ENCODE results near the gene PRICKLE1. TPM values are rescaled to one million over a fixed set of nuclear protein-coding genes. Genes with fewer than 3 reads are reported as not detected.

The PRICKLE1 gene
- total and polyA plus RNA-seq, 2 experiments from 2014 or later, result 7.7 to 51.7 TPM

DNA sequence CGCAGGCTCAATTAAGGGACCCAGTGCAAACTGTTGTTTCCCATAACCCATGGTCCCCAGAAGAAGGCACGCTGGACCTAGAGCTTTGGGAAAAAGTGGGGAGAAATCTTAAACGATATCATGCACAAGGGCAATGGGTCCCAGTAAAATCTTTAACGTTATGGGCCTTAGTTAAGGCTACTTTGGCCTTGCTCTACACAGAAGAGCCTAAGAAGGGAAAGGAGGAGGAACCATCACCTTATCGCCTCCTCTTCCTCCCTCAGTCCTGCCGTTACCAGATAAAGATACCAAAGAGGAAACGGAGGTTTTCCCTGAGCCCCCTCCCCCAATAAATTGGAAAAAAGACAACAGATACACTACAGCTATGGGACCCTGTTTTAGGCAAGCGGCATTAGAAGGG lies 146.7 kb downstream of the PRICKLE1 start:
- no peak overlapping the region for H3K4me3 Mint-ChIP-seq
- H3K9me2 ChIP-seq (ENCODE audit: insufficient read depth), result no peaks in the 10 kb centered on the region
- ATAC-seq, result no peak
- H3K36me3 ChIP-seq (ENCODE audit: insufficient read depth), result no peaks in the 10 kb centered on the region
- no peaks in the 10 kb centered on the region for H3K27me3 ChIP-seq (ENCODE audit: insufficient read depth)
- H3K36me3 Mint-ChIP-seq (ENCODE audit: low read depth), result peaks cover 47% of the 10 kb centered on the region
- H3K79me2 ChIP-seq (replicated peaks; ENCODE audit: insufficient read depth), result no peaks in the 10 kb centered on the region
- peak overlapping the region; percentile 29; the same call in 1 of the 2 replicates for H3K4me3 ChIP-seq
- peaks cover 47% of the 10 kb centered on the region for H3K4me1 ChIP-seq (ENCODE audit: insufficient read depth)
- no peaks in the 10 kb centered on the region for H4K20me1 ChIP-seq (replicated peaks; ENCODE audit: insufficient read depth)
- DNase-seq (ENCODE audit: low spot score), result no peak
- peak overlapping the region; percentile 62 for H3K4me2 ChIP-seq
- peak overlapping the region; percentile 10 for H3K27ac ChIP-seq (ENCODE audit: low read depth)
- TF ChIP-seq ZNF114 (CRISPR knock-in tag; IDR thresholded peaks at IDR 0.05), result no peak
- no peak for TF ChIP-seq EZH2 (IDR thresholded peaks at IDR 0.05; ENCODE audit: low read depth, unreplicated experiment)
- TF ChIP-seq, protein P1, sequence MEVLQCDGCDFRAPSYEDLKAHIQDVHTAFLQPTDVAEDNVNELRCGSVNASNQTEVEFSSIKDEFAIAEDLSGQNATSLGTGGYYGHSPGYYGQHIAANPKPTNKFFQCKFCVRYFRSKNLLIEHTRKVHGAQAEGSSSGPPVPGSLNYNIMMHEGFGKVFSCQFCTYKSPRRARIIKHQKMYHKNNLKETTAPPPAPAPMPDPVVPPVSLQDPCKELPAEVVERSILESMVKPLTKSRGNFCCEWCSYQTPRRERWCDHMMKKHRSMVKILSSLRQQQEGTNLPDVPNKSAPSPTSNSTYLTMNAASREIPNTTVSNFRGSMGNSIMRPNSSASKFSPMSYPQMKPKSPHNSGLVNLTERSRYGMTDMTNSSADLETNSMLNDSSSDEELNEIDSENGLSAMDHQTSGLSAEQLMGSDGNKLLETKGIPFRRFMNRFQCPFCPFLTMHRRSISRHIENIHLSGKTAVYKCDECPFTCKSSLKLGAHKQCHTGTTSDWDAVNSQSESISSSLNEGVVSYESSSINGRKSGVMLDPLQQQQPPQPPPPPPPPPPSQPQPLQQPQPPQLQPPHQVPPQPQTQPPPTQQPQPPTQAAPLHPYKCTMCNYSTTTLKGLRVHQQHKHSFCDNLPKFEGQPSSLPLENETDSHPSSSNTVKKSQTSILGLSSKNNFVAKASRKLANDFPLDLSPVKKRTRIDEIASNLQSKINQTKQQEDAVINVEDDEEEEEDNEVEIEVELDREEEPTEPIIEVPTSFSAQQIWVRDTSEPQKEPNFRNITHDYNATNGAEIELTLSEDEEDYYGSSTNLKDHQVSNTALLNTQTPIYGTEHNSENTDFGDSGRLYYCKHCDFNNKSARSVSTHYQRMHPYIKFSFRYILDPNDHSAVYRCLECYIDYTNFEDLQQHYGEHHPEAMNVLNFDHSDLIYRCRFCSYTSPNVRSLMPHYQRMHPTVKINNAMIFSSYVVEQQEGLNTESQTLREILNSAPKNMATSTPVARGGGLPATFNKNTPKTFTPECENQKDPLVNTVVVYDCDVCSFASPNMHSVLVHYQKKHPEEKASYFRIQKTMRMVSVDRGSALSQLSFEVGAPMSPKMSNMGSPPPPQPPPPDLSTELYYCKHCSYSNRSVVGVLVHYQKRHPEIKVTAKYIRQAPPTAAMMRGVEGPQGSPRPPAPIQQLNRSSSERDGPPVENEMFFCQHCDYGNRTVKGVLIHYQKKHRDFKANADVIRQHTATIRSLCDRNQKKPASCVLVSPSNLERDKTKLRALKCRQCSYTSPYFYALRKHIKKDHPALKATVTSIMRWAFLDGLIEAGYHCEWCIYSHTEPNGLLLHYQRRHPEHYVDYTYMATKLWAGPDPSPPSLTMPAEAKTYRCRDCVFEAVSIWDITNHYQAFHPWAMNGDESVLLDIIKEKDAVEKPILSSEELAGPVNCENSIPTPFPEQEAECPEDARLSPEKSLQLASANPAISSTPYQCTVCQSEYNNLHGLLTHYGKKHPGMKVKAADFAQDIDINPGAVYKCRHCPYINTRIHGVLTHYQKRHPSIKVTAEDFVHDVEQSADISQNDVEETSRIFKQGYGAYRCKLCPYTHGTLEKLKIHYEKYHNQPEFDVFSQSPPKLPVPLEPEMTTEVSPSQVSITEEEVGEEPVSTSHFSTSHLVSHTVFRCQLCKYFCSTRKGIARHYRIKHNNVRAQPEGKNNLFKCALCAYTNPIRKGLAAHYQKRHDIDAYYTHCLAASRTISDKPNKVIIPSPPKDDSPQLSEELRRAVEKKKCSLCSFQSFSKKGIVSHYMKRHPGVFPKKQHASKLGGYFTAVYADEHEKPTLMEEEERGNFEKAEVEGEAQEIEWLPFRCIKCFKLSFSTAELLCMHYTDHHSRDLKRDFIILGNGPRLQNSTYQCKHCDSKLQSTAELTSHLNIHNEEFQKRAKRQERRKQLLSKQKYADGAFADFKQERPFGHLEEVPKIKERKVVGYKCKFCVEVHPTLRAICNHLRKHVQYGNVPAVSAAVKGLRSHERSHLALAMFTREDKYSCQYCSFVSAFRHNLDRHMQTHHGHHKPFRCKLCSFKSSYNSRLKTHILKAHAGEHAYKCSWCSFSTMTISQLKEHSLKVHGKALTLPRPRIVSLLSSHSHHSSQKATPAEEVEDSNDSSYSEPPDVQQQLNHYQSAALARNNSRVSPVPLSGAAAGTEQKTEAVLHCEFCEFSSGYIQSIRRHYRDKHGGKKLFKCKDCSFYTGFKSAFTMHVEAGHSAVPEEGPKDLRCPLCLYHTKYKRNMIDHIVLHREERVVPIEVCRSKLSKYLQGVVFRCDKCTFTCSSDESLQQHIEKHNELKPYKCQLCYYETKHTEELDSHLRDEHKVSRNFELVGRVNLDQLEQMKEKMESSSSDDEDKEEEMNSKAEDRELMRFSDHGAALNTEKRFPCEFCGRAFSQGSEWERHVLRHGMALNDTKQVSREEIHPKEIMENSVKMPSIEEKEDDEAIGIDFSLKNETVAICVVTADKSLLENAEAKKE (CRISPR knock-in tag; IDR thresholded peaks at IDR 0.05), result no peak
- TF ChIP-seq, protein P2, sequence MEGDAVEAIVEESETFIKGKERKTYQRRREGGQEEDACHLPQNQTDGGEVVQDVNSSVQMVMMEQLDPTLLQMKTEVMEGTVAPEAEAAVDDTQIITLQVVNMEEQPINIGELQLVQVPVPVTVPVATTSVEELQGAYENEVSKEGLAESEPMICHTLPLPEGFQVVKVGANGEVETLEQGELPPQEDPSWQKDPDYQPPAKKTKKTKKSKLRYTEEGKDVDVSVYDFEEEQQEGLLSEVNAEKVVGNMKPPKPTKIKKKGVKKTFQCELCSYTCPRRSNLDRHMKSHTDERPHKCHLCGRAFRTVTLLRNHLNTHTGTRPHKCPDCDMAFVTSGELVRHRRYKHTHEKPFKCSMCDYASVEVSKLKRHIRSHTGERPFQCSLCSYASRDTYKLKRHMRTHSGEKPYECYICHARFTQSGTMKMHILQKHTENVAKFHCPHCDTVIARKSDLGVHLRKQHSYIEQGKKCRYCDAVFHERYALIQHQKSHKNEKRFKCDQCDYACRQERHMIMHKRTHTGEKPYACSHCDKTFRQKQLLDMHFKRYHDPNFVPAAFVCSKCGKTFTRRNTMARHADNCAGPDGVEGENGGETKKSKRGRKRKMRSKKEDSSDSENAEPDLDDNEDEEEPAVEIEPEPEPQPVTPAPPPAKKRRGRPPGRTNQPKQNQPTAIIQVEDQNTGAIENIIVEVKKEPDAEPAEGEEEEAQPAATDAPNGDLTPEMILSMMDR (conservative IDR thresholded peaks at IDR 0.05; ENCODE audit: low read depth in 2 of 2), result no peak
- TF ChIP-seq CREB1 (CRISPR knock-in tag; IDR thresholded peaks at IDR 0.05; ENCODE audit: low read depth), result no peak
- TF ChIP-seq EZH2phosphoT487 (IDR thresholded peaks at IDR 0.05; ENCODE audit: unreplicated experiment), result no peak
- no peak for TF ChIP-seq POLR2AphosphoS5 (IDR thresholded peaks at IDR 0.05; ENCODE audit: low read depth)
- no peak for TF ChIP-seq NANOG (IDR thresholded peaks at IDR 0.05; ENCODE audit: borderline replicate concordance)
- H2AFZ ChIP-seq, result no peak overlapping the region
- H3K4me1 Mint-ChIP-seq, result peaks cover 44% of the 10 kb centered on the region
- no peaks in the 10 kb centered on the region for H3K27me3 Mint-ChIP-seq (ENCODE audit: insufficient read depth, low read depth, poor library complexity)
- H3F3A ChIP-seq (replicated peaks; ENCODE audit: low read depth), result no peaks in the 10 kb centered on the region
- H3K9me3 Mint-ChIP-seq, result peaks cover 10% of the 10 kb centered on the region; the same call in 2 of the 3 replicates
- H3K27ac Mint-ChIP-seq, result peak overlapping the region; percentile 48; the same call in 1 of the 2 replicates
